Measurements from ENCODE around the gene TP53I13. TPM values are rescaled to one million over a fixed set of nuclear protein-coding genes. Genes with fewer than 3 reads are reported as not detected.

The TP53I13 gene
- total and polyA plus RNA-seq, 4 donors: 24.2 to 126 (median 61.4) TPM

DNA sequence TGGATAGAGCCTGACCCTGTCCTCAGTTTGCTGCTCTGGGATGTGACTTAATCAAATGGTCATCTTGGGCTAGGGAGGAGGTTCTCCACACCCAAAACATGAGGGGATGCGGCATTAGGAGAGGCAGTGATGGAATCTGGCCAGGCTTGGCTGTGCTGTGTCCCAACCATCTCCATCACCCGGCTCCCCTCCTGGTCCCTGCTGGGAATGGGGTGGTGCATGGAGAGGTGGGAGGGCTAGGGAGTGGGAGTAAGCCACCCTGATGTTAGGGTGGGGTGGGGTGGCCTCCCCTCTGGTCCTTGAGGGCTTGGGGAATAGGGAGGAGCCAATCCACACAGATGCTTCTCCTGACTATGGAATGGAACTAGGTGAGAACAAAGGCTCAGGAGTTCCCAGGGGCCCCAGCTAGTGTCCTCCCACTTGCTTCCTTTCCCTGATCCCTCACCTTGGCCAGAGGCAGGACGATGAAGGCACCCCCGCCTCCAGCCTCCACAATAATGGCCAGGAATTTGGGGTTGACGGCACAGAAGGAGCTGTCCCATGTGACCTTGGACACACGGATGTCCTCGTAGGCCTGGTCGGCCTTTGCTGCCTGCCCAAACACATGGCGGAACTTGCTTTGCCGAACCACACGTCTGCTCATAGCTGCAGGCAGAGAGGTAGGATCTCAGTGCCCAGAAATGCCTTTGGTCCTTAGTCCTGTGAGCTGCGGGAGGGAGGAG is 52.4 kb downstream of the TP53I13 start:
- H3K4me1 ChIP-seq (ENCODE audit: control insufficient read depth in 5 of 5, insufficient read depth in 5 of 5, low read length in 5 of 5): peaks cover 0 to 34% (median 23%) of the 10 kb centered on the region in 5 donors
- H3K27me3 ChIP-seq (ENCODE audit: control insufficient read depth in 3 of 3, insufficient read depth in 3 of 3, low read length in 2 of 3): peaks cover 0 to 48% (median 47%) of the 10 kb centered on the region in 3 donors
- H3K36me3 ChIP-seq (ENCODE audit: control insufficient read depth in 4 of 4, insufficient read depth in 4 of 4, low read length in 4 of 4): peaks cover 0 to 3% (median 0%) of the 10 kb centered on the region in 4 donors
- 95 to 98% methylated on average over 12 of the region's 12 CpGs for WGBS, 2 donors
- DNase-seq: no peak
- peaks cover 0 to 3% (median 0%) of the 10 kb centered on the region in 4 donors for H3K9me3 ChIP-seq (ENCODE audit: control insufficient read depth in 4 of 4, insufficient read depth in 3 of 4, low read length in 3 of 4)
- no peak overlapping the region for H3K9ac ChIP-seq (ENCODE audit: insufficient read depth in 1 of 2, low read length in 2 of 2)
- H3K27ac ChIP-seq (ENCODE audit: low read depth in 1 of 2, low read length in 1 of 2): peak overlapping the region in 1 of 2 donors; percentile 93
- no peak overlapping the region for H3K4me3 ChIP-seq
- TF ChIP-seq, protein P1, sequence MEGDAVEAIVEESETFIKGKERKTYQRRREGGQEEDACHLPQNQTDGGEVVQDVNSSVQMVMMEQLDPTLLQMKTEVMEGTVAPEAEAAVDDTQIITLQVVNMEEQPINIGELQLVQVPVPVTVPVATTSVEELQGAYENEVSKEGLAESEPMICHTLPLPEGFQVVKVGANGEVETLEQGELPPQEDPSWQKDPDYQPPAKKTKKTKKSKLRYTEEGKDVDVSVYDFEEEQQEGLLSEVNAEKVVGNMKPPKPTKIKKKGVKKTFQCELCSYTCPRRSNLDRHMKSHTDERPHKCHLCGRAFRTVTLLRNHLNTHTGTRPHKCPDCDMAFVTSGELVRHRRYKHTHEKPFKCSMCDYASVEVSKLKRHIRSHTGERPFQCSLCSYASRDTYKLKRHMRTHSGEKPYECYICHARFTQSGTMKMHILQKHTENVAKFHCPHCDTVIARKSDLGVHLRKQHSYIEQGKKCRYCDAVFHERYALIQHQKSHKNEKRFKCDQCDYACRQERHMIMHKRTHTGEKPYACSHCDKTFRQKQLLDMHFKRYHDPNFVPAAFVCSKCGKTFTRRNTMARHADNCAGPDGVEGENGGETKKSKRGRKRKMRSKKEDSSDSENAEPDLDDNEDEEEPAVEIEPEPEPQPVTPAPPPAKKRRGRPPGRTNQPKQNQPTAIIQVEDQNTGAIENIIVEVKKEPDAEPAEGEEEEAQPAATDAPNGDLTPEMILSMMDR (IDR thresholded peaks at IDR 0.05; ENCODE audit: control extremely low read depth, extremely low read depth): no peak
- no peak for ATAC-seq (ENCODE audit: insufficient read depth, low FRiP score)

- Histone ChIP-seq H3K9ac (ENCODE audit: insufficient read depth in 1 of 2, low read length in 2 of 2) (no peak overlapping the region), H3K4me3 (peak overlapping the region; percentile 44), H3K27ac (ENCODE audit: low read depth in 1 of 2, low read length in 1 of 2) (peak overlapping the region in 1 of 2 donors; percentile 93), H3K4me1 (ENCODE audit: control insufficient read depth in 5 of 5, insufficient read depth in 5 of 5, low read length in 5 of 5) (peaks cover 0 to 25% (median 17%) of the 10 kb centered on the region in 5 donors), H3K36me3 (ENCODE audit: control insufficient read depth in 4 of 4, insufficient read depth in 4 of 4, low read length in 4 of 4) (peaks cover 0 to 3% (median 0%) of the 10 kb centered on the region in 4 donors), H3K27me3 (ENCODE audit: control insufficient read depth in 3 of 3, insufficient read depth in 3 of 3, low read length in 2 of 3) (peaks cover 0 to 41% (median 39%) of the 10 kb centered on the region in 3 donors), H3K9me3 (ENCODE audit: control insufficient read depth in 4 of 4, insufficient read depth in 3 of 4, low read length in 3 of 4) (peaks cover 0 to 3% (median 0%) of the 10 kb centered on the region in 4 donors)
- TF ChIP-seq, protein P1 (IDR thresholded peaks at IDR 0.05; ENCODE audit: control extremely low read depth, extremely low read depth): no peak
- ATAC-seq (ENCODE audit: insufficient read depth, low FRiP score) (no peak), DNase-seq (no peak)
- WGBS, 2 donors: 78 to 84% methylated on average over 8 of the region's 8 CpGs
Measured at GRCh38 chr17:29621751-29622194, 53.3 kb downstream of the TP53I13 start.

Other genes starting within 250 kb of the TP53I13 start
- 10 to 100 TPM; 64.2 to 81.0 TPM for gene TAOK1, start 178.3 kb upstream of the TP53I13 start, total RNA-seq
- 10 to 100 TPM in 1 of 2 donors, 1 to 10 TPM in 1; 8.8 to 10.5 TPM for gene TAOK1, start 178.3 kb upstream of the TP53I13 start, polyA plus RNA-seq
- gene ABHD15, start 1.7 kb upstream of the TP53I13 start, total RNA-seq: 10 to 100 TPM in 1 of 2 donors, 1 to 10 TPM in 1; 4.1 to 10.5 TPM
- 1 to 10 TPM; 4.0 to 6.3 TPM for gene ABHD15, start 1.7 kb upstream of the TP53I13 start, polyA plus RNA-seq
- gene GIT1, start 20.9 kb downstream of the TP53I13 start, total RNA-seq: 10 to 100 TPM; 44.0 to 49.9 TPM
- 10 to 100 TPM; 29.8 to 38.4 TPM for gene GIT1, start 20.9 kb downstream of the TP53I13 start, polyA plus RNA-seq
- gene ANKRD13B, start 24.4 kb downstream of the TP53I13 start, total RNA-seq: 1 to 10 TPM; 6.6 to 6.9 TPM
- 1 to 10 TPM; 2.7 to 3.2 TPM for gene ANKRD13B, start 24.4 kb downstream of the TP53I13 start, polyA plus RNA-seq
- 1 to 10 TPM; 1.7 to 8.4 TPM for gene CORO6, start 54.2 kb downstream of the TP53I13 start, total RNA-seq
- gene CORO6, start 54.2 kb downstream of the TP53I13 start, polyA plus RNA-seq: 10 to 100 TPM in 1 of 2 donors, 1 to 10 TPM in 1; 3.3 to 14.4 TPM

Data from lung (tissue), 12 donors.